Measurements from ENCODE around the gene PCDHA10. TPM values are rescaled to one million over a fixed set of nuclear protein-coding genes. Genes with fewer than 3 reads are reported as not detected.

PCDHA10 gene
- total RNA-seq, 1 experiment from 2014 or later, result 10.8 TPM

GRCh38 chr5:140823475-140823874, 32.2 kb upstream of the PCDHA10 start (continued):
- TF ChIP-seq, protein P1, sequence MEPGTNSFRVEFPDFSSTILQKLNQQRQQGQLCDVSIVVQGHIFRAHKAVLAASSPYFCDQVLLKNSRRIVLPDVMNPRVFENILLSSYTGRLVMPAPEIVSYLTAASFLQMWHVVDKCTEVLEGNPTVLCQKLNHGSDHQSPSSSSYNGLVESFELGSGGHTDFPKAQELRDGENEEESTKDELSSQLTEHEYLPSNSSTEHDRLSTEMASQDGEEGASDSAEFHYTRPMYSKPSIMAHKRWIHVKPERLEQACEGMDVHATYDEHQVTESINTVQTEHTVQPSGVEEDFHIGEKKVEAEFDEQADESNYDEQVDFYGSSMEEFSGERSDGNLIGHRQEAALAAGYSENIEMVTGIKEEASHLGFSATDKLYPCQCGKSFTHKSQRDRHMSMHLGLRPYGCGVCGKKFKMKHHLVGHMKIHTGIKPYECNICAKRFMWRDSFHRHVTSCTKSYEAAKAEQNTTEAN (CRISPR knock-in tag; IDR thresholded peaks at IDR 0.05), result no peak
- TF ChIP-seq ATF3 (CRISPR knock-in tag; conservative IDR thresholded peaks at IDR 0.05) (no peak), SMAD4 (CRISPR knock-in tag; IDR thresholded peaks at IDR 0.05) (no peak), TEAD1 (CRISPR knock-in tag; IDR thresholded peaks at IDR 0.05) (no peak), FOXJ3 (CRISPR knock-in tag; IDR thresholded peaks at IDR 0.05; ENCODE audit: borderline replicate concordance) (no peak), CBFB (CRISPR knock-in tag; IDR thresholded peaks at IDR 0.05; ENCODE audit: low read depth) (no peak), ELF4 (CRISPR knock-in tag; IDR thresholded peaks at IDR 0.05; ENCODE audit: low read depth) (no peak)
- TF ChIP-seq, protein P2, sequence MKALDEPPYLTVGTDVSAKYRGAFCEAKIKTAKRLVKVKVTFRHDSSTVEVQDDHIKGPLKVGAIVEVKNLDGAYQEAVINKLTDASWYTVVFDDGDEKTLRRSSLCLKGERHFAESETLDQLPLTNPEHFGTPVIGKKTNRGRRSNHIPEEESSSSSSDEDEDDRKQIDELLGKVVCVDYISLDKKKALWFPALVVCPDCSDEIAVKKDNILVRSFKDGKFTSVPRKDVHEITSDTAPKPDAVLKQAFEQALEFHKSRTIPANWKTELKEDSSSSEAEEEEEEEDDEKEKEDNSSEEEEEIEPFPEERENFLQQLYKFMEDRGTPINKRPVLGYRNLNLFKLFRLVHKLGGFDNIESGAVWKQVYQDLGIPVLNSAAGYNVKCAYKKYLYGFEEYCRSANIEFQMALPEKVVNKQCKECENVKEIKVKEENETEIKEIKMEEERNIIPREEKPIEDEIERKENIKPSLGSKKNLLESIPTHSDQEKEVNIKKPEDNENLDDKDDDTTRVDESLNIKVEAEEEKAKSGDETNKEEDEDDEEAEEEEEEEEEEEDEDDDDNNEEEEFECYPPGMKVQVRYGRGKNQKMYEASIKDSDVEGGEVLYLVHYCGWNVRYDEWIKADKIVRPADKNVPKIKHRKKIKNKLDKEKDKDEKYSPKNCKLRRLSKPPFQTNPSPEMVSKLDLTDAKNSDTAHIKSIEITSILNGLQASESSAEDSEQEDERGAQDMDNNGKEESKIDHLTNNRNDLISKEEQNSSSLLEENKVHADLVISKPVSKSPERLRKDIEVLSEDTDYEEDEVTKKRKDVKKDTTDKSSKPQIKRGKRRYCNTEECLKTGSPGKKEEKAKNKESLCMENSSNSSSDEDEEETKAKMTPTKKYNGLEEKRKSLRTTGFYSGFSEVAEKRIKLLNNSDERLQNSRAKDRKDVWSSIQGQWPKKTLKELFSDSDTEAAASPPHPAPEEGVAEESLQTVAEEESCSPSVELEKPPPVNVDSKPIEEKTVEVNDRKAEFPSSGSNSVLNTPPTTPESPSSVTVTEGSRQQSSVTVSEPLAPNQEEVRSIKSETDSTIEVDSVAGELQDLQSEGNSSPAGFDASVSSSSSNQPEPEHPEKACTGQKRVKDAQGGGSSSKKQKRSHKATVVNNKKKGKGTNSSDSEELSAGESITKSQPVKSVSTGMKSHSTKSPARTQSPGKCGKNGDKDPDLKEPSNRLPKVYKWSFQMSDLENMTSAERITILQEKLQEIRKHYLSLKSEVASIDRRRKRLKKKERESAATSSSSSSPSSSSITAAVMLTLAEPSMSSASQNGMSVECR (CRISPR knock-in tag; IDR thresholded peaks at IDR 0.05; ENCODE audit: borderline replicate concordance), result no peak
- TF ChIP-seq, protein P3, sequence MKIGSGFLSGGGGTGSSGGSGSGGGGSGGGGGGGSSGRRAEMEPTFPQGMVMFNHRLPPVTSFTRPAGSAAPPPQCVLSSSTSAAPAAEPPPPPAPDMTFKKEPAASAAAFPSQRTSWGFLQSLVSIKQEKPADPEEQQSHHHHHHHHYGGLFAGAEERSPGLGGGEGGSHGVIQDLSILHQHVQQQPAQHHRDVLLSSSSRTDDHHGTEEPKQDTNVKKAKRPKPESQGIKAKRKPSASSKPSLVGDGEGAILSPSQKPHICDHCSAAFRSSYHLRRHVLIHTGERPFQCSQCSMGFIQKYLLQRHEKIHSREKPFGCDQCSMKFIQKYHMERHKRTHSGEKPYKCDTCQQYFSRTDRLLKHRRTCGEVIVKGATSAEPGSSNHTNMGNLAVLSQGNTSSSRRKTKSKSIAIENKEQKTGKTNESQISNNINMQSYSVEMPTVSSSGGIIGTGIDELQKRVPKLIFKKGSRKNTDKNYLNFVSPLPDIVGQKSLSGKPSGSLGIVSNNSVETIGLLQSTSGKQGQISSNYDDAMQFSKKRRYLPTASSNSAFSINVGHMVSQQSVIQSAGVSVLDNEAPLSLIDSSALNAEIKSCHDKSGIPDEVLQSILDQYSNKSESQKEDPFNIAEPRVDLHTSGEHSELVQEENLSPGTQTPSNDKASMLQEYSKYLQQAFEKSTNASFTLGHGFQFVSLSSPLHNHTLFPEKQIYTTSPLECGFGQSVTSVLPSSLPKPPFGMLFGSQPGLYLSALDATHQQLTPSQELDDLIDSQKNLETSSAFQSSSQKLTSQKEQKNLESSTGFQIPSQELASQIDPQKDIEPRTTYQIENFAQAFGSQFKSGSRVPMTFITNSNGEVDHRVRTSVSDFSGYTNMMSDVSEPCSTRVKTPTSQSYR (CRISPR knock-in tag; IDR thresholded peaks at IDR 0.05), result no peak
- TF ChIP-seq, protein P4, sequence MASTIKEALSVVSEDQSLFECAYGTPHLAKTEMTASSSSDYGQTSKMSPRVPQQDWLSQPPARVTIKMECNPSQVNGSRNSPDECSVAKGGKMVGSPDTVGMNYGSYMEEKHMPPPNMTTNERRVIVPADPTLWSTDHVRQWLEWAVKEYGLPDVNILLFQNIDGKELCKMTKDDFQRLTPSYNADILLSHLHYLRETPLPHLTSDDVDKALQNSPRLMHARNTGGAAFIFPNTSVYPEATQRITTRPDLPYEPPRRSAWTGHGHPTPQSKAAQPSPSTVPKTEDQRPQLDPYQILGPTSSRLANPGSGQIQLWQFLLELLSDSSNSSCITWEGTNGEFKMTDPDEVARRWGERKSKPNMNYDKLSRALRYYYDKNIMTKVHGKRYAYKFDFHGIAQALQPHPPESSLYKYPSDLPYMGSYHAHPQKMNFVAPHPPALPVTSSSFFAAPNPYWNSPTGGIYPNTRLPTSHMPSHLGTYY (CRISPR knock-in tag; IDR thresholded peaks at IDR 0.05), result no peak

GRCh38 chr5:140827704-140828361, 27.9 kb upstream of the PCDHA10 start, which contains the start of gene PCDHA6:
Gene PCDHA6 (plus strand): TSS chr5:140827960. CDS start chr5:140828092, 132 bp downstream.
- Mint-ChIP-seq H3K9me3 (0 out of 2 replicates have a peak, but pooled peaks cover 3% of the 10 kb centered on the region), H3K27me3 (ENCODE audit: low read depth) (no peaks in the 10 kb centered on the region), H3K4me1 (peaks cover 4% of the 10 kb centered on the region; the same call in 1 of the 2 replicates), H3K4me3 (peak within 1 kb of the TSS; percentile 74), H3K27ac (no peak within 1 kb of the TSS), H3K36me3 (peaks cover 14% of the 10 kb centered on the region)
- TF ChIP-seq PRDM15 (CRISPR knock-in tag; IDR thresholded peaks at IDR 0.05), result peak; percentile 73
- no peak for TF ChIP-seq ESRRA (CRISPR knock-in tag; IDR thresholded peaks at IDR 0.05; ENCODE audit: borderline replicate concordance)
- TF ChIP-seq NR2C2 (CRISPR knock-in tag; IDR thresholded peaks at IDR 0.05), result no peak
- POLR2A ChIA-PET, result no interaction called here
- DNase-seq (ENCODE audit: low spot score) (no peak), ATAC-seq (peak; percentile 24; the same call in 1 of the 2 replicates)
- CTCF ChIA-PET, result interaction anchor here (0.6 to 3.6 kb wide), 13 partner anchors 10 to 299 kb away, joined by 3 to 32 read pairs (median 4); partner anchors contain the start of genes PCDHA1, PCDHA10, PCDHA2 and PCDHA4

All from WTC11 (cell line).